Activated CD8-positive, alpha-beta memory T cell treated with anti-CD3 and anti-CD28 coated beads for 1 hour (primary cell): ENCODE data around the gene RCAN1.
"Not testable (repeated sequence)": the region's sequence is repeated elsewhere in the genome, so short reads cannot be mapped to it uniquely, and the experiment has no call there.

Experiments used
- DNase-seq, 2 donors: peaks; one replicate each; pipeline ENCODE4 v3.0.0-alpha.2; 2020; ENCODE audit warnings: low read depth in 1 of 2; ENCODE audit errors: extremely low read depth in 1 of 2

The RCAN1 gene

DNA sequence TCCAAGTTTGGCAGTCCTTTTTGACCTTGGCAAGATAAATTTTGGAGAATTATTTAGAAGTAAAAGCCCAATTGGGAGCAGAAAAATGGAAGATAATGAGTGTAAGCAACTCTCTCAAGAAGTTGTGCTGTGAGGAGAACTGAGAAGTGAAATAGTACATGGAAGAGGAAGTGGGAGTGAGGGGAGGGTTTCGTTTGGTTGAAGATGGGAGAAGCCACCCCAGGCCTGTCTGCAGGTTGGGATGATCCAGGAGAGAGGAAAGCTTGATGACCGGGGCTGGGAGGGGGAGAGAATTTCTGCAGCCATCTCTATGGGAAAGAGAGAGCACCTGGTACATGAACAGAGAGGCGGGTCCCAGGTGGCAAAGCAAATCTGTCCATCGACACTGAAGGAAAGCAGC lies 8.6 kb upstream of the RCAN1 start:
- no peak for DNase-seq

DNA sequence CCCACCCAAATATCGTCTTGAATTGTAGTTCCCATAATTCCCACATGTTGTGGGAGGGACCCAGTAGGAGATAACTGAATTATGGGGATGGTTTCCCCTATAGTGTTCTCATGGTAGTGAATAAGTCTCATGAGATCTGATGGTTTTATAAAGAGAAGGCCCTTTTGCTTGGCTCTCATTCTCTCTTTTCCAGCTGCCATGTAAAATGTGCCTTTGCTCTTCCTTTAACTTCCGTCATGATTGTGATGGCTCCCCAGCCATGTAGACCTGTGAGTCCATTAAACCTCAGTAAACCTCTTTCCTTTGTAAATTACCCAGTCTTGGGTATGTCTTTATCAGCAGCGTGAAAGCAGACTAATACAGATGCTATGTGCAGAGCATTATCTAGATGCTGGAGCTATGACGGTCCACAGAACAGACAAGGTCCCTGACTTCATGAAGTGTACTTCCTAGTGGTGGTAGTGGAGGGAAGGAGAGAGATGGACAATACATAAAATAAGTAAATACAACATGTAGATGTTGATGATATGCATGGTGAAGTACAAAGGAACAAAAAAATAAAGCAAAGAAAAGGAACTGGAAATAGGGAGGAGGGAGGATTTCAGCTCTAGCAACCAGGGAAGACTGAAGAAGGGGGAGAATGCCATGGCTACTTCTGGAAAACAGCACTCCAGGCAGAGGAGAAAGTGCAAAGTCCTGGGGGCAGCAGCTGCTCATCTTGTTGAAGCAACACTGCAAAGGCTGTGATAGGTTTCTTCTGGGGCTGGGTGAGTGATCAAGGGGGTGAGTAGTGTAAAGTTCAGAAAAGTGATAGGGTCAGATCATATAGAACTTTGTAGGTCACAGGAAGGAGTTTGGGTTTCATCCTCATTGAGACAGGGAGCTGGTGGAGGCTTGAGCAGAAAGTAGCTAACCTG lies 6.8 kb upstream of the RCAN1 start:
- no peak for DNase-seq

DNA sequence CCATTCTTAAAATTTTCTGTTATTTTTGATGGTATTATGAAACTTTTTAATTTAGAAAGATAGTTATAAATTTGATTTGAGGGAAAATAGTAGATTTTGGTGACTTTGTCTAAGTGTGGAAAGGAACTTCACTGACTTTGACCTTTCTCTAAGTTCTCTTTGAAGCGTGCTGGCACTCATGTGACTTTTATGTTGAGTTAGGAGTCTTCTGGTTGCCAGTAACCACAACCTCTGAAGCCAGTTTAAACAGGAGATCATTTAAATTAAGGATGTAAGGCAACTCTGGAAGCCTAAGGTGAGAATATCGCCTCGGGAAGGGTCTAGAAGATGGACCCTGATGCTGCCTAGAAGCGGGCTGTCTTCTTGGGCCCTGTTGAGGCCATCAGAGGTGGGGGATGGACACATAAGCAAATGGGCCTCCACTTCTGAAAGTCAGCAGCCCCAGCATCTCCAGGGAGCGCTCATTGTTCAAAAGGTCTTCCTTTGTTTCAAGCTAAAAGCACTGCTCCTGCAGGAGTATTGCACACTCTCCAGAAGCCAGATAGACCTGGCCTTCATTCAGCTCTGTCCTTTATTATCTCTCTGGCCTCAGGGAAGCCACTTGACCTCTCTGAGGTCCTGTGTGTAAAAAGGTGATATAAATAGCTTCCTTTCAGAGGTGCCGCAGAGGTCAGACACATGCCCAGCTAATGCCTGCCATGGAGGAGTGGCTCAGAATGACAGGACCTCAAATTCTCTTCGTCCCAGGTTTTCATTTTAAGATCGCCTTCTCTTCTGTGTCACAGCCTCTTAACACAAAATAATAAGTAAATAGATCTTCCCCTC lies 5.1 kb upstream of the RCAN1 start:
- DNase-seq, result no peak

DNA sequence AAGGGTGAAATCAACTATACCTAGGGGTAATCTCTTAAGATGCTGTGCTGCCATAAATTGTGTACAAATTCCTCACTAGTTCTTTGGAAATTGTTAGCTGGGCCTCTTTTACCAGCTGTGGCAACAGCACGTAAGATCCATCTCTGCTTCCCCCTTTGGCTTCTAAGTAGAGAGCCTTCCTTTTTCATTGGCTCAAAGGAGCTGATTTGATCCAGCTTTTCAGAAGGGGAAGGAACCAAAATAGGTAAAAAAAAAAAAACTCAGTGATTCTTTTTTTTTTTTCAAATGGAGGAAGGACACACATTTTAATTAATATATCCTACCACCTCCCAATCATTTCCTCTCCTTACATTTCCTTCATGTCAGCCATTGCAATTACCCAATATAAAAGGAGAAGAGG lies 4.0 kb upstream of the RCAN1 start:
- DNase-seq, result no peak

DNA sequence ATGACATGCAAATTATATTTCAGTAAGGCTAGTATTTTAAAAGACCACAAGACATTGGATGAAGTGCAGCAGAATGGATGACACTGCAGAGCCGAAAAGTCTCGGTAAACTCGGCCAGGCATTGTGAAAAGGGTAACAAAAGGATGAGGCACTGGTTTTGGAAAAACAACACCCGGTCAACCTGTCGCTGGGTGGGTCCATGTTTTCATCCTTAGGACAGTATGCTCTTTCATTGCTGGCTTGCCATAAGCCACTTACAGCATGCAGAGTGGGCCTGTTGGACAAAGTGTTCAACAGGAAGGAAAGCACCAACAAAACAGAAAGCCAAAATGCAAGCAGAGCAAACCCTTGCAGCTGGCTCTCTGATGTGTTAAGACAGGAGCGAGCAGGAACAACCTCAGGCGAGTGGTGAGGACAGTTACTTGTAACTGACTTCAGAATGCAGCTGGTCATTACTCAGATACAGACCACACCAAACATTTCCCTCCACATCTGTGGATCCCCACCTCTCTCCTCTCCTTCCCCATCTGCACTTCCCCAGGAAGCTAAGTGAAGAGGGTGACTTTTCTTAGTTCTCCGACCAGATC lies 2.9 kb upstream of the RCAN1 start:
- DNase-seq, result no peak

DNA sequence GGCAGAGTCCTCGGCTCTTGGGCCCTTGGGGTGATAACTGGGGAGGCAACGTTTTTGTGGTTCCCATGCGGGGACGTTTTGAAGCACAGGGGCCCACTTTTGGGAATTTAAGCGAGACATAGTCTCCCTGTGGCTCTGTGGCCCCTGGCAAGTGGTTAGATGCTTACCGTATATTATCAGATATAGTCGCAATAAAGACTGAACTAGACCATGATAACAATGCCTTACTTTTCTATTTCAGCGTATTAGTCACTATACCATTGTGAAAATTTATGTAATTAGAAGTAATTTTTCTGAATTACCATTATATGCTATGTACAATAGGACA lies 538 bp upstream of the RCAN1 start:
- no peak for DNase-seq

DNA sequence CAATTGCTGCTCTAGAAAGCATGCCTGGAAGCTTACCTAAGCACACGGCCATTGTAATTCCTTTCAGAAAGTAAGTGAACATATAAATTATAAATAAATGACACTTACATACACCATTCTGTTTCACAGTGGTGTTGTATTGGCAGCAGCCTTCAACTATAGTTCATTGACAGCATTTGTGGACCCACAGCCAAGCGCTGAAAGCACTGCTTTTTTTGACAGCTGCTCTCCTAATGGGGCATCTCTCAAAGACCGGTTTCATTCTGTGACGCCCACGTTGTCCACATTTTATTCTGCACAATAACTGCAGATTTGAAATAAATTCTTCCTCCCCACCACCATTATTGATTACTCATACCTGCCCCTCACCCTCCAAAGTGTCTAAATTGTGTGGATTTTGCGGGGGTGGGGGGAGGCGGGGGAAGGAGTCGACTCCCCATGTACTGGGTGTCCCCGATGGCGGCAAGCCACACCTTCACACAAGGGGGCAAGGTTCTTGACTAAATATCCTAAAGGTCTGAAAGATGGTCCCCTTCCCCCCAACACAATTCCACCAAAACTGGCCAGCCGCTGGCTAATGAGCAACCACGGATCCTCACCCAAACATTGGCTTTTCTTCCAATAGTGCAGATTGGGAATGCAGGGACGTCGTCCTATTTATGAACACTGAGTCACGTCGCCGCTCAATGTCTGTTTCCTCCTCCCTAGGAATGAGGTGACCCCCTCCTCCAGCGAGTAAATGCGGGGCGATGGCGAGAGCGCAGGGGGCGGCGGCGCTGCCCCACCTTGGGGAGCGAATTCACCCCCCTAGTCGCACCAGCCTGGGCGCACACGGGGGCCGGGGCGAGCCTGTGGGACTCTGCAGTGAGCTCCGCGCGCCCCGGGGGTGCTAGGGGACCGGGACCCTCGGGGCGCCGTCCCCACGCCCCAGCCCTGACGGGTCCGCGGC lies 960 bp downstream of the RCAN1 start:
- no peak for DNase-seq

DNA sequence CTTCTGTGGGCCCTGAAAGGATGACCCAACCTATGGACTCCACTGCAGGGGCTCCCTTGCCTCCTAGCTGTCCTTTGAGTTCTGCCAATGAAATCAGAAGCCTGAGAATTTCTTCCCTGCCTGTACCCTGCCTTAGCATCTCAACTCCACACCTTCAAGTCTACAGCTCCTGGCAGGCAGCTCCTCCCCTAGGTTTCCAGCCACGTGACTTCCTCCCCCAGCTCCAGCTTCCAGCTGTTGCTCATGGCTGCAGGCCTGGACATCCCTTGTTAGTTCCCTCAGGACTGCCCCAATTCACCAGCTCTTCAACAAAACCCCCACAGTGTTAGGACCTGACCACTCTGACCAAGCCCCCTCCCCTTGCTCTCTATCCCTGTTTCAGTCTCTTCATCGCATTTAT lies 2.4 kb downstream of the RCAN1 start:
- no peak for DNase-seq

DNA sequence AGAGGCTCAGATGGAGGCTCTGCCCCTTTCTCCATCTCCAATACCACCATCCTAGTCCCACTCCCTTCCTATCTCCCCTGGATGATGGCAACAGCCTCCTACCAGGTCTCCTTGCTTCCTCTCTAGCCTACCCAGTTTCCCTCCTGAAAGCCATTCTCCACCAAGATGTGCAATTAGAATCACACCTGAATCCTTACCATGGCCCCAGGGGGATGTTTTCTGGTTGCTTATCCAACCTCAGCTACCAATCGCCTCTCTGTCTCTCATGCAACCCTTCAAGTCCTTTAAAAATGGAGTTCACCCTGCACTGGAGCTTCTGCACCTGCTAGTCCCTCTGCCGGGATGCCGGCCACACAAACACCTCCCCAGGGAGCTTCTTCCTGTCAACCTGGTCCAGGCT lies 2.9 kb downstream of the RCAN1 start:
- no peak for DNase-seq

DNA sequence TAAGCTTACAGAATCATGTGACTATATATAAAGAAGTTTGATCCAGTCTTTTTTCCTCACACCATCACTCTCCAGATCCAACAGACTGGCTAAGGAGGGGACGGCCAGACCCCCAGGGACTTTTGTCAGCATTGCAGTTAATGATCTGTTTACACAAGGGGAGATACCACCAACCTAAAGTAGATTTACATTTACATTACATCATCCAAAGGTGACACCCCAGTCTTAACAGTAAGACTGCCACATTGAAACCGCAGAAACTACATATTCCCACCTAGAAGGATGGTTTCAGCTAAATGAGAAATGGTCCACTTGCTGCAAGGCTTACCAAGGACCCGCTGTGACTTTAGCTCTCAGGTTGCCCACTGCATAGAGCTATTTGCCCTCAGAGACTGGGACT lies 3.4 kb downstream of the RCAN1 start:
- DNase-seq, result no peak

DNA sequence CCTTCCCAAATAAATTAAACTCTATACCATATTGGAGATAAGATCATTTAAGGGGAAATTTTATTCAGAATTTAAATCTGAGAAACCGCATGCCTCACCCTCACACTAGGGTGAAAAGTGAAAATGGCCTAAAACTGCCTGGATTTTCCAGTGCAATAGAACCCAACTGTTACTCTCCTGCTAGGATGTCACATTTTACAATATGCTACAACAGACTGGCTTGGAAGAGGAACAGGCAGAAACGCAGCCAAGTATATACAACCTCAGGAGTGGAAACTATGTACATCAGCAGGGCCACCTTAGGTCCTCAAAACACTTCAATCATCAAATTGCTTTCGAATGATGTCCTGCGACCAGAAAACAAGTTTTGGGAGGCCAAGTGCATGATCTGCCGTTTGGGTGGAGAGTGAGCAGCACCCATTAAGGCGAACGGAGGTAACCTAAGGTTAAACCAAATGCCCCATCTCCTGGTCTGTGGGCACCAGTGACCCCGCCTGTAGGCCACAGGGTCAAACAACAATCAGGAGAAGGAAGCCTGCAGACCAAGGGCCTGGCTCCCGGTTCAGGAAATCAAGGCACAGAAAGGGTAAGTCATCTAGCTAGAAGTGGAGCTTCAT lies 4.9 kb downstream of the RCAN1 start:
- DNase-seq, result no peak

DNA sequence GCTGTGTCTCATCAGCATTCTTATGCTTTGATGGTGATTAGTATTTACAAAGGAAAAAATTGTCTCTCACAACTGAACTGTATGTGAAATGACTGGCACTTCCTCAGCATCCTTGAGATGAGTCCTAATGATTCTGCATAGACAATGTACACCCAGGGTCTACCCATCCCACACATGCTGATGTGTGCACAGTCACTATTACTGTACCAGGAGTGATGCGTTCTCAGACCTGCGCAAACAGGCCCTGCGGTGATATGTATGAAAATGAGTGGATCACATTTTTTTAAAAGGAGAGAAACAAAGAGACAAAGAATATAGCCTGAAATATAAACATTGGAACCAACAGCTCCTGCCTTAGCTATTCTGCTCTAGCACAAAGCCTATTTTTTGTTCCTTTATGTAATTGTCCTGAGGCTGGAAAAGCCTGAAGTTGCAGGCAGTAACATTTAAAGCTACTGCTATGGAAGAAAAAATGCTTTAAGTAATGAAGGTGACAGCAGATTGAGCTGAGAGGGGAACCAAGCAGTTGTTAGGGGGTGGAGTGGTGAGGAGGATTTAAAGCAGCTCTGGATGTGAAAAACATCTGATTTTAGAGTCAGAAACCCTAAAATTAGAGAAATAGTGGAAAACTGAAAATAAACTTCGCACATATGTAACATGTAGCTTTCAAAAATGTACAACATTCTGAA lies 5.5 kb downstream of the RCAN1 start:
- DNase-seq, result no peak

DNA sequence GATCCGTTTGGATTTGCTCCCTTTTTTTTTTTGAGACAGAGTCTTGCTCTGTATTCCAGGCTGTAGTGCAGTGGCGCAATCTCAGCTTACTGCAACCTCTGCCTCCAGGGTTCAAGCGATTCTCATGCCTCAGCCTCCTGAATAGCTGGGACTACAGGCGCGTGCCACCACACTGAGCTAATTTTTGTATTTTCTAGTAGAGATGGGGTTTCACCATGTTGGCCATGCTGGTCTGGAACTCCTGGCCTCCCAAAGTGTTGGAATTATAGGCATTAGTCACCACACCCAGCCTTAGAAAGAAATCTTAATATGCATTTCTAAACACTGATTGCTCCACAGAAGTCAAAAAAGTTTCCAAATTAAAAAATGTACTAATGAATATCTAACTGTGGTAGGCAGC lies 7.5 kb downstream of the RCAN1 start:
- not testable (repeated sequence) for DNase-seq

DNA sequence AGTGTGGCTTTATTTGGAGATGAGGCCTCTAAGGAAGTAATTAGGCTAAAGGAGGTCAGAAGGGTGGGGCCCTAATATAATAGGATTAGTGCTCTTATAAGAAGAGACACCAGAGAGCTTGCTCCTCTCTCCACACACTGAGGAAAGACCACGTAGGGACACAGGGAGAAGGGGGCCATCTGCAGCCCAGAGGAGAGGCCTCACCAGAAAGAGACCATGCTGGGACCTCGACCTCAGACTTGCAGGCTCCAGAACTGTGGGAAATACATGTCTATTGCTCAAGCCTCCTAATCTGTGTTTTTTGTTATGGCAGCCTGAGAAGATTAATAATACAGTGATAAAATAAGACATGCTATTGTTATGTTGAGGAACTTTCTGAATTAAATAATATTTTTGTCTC lies 8.3 kb downstream of the RCAN1 start:
- no peak for DNase-seq

DNA sequence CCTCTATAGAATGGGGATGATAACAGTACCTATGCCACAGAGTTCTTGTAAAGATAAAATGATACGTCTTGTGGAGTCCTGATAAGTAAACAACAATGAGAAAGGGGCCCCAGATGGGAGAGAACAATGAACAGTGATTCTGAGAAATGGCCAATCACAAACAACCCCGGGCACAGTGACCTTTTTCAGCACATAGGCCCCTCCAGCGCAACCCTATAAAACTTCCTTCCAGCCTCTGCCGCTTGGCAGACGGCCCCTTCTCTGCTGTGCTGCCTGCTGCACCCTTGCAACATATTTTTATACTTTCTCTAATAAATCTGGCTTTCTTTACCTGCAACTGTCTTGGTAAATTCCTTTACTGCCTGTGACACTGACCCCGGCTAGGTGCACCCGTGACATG lies 8.9 kb downstream of the RCAN1 start:
- no peak for DNase-seq

DNA sequence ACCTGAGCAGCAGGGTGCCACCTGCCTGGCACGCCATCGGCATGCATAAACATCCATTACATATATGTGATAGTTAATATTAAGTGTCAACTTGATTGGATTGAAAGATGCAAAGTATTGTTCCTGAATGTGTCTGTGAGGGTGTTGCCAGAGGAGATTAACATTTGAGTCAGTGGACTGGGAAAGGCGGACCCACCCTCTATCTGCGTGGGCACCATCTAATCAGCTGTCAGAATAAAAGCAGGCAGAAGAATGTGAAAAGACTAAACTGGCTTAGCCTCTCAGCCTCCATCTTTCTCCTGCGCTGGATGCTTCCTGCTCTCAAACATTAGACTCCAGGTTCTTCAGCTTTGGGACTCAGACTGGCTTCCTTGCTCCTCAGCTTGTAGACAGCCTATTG lies 10.0 kb downstream of the RCAN1 start:
- DNase-seq, result not testable (repeated sequence)

DNA sequence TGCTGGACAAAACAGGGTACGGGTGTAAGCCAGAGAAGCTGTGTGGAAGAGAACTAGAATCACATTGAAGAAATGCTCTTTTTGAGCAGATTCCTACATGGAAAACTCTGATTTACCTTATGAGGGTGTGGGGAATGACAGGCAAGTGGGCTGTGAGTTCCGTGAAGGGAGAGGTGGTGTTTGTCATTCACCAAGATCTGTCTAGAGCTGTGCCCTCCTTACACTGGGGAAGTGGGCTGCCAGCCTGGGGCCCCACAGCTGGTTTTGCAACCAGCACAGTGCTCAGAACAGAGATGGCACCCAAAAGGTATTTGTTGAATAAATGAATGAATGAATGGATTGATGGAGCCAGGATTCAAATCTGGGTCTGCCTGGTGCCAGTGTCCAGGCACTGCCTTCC lies 10.4 kb downstream of the RCAN1 start:
- no peak for DNase-seq

DNA sequence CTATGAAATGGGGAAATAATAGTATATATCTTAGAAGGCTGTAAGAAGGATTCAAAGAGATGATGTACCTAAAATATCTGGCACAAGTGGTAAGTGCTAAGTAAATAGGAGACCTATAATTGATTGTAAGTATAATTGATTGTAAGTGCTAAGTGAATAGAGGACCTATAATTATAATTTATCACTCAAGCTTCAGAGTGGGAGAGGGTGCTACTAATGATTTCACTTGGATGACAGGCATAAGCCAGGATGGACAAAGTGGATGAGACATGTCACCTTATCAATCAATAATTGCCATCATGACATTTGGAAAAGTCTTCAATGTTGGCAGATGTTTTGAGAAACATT lies 11.2 kb downstream of the RCAN1 start:
- DNase-seq, result no peak

DNA sequence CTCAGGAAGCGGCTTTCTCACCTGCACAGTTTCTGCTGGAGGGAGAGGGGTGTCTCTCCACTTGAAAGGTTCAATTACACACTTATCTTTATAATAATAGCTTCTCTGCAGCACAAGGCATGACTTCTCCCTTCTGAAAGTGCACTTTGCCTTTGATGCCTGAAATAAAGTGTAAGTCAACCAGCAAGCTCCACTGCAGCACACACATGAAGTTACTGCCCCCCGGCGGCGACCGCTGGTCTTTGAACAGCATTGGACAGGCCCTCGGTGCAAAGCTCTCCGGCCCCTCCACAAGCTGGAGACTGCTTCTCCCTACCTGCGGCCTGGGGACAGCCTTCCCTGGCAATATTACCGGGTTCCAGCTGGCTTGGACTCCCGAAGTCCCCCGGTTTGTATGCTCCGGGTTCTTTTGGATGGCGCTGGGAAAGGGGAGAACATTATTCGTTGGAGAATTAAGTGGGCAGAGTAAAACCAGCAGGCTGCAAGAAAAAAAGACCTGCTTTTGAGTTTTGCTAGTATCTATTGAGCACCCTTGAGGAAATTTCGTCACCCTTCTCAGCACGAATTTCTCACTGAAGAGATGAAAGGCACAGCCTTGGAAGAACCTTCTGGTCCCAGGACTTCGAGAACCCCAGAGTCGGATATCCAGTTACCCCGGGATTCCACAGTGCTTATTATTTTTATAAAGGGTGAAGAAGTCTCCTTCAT lies 11.8 kb downstream of the RCAN1 start:
- DNase-seq, result peak in 1 of 2 donors; percentile 36
